H1 (cell line): ENCODE results near the gene ZNF665.

ENCODE experiments used
- ASH2L ChIP-seq: fragments of 200-600, 300-600 bp; sonication (generic); IDR thresholded peaks from one replicate; pipeline ENCODE4 v1.7.1; 2017; ENCODE audit warnings: low read length
- BRCA1 ChIP-seq: IDR thresholded peaks from 2 replicates; pipeline ENCODE4 v1.6.1; 2012; ENCODE audit warnings: low read depth, low read length, improper control_type of control experiment
- CEBPB ChIP-seq: IDR thresholded peaks from 2 replicates; pipeline ENCODE4 v1.6.1; 2012; ENCODE audit warnings: low read depth, low read length
- CREB1 ChIP-seq: IDR thresholded peaks from 2 replicates; pipeline ENCODE4 v1.6.1; 2012; ENCODE audit warnings: inconsistent platforms
- EGR1 ChIP-seq: IDR thresholded peaks from 2 replicates; pipeline ENCODE4 v1.6.1; 2011; ENCODE audit warnings: low read depth, low read length, borderline replicate concordance
- EZH2 ChIP-seq: fragments of 200-600 bp; sonication (generic); IDR thresholded peaks from 2 replicates; pipeline ENCODE4 v1.7.1; 2012; ENCODE audit warnings: low read depth, mild to moderate bottlenecking, moderate library complexity, low read length, inconsistent platforms; ENCODE audit not compliant: severe bottlenecking
- POLR2A ChIP-seq, 2 experiments: IDR thresholded peaks; 1 replicate in 1 of 2; 2 replicates in 1 of 2; pipeline ENCODE4 v1.6.1; 2011; ENCODE audit warnings: low read depth in 2 of 2, low read length in 2 of 2, mild to moderate bottlenecking in 2 of 2; ENCODE audit errors: control extremely low read depth in 1 of 2
- POLR2AphosphoS5 ChIP-seq: IDR thresholded peaks from 2 replicates; pipeline ENCODE4 v1.6.1; 2011; ENCODE audit warnings: low read depth, low read length
- RFX5 ChIP-seq: IDR thresholded peaks from 2 replicates; pipeline ENCODE4 v1.6.1; 2011; ENCODE audit warnings: low read depth, low read length, improper control_type of control experiment, borderline replicate concordance
- SIN3A ChIP-seq, 2 experiments: IDR thresholded peaks in 1 of 2; conservative IDR thresholded peaks in 1 of 2; 2 replicates each; pipeline ENCODE4 v1.6.1; 2011 to 2012; ENCODE audit warnings: low read length in 2 of 2, improper control_type of control experiment in 1 of 2, low read depth in 1 of 2, mild to moderate bottlenecking in 1 of 2
- TAF1 ChIP-seq: IDR thresholded peaks from 2 replicates; pipeline ENCODE4 v1.6.1; 2011; ENCODE audit warnings: mild to moderate bottlenecking, low read depth, low read length
- TCF12 ChIP-seq: IDR thresholded peaks from 2 replicates; pipeline ENCODE4 v1.6.1; 2011; ENCODE audit warnings: low read depth, mild to moderate bottlenecking, low read length
- TF ChIP-seq, protein P1 (sequence below), 3 experiments: IDR thresholded peaks; 1 replicate in 2 of 3; 2 replicates in 1 of 3; pipeline versions ENCODE4 v1.5.1 to v1.6.1; 2011; ENCODE audit warnings: low read length in 3 of 3, mild to moderate bottlenecking in 3 of 3, inconsistent platforms in 2 of 3, low read depth in 1 of 3, moderate library complexity in 1 of 3; ENCODE audit not compliant: insufficient read depth in 1 of 3; ENCODE audit errors: control extremely low read depth in 1 of 3
- TF ChIP-seq, protein P2 (sequence below): IDR thresholded peaks from 2 replicates; pipeline ENCODE4 v1.6.1; 2011; ENCODE audit warnings: low read depth, mild to moderate bottlenecking, low read length; ENCODE audit not compliant: insufficient read depth

DNA sequence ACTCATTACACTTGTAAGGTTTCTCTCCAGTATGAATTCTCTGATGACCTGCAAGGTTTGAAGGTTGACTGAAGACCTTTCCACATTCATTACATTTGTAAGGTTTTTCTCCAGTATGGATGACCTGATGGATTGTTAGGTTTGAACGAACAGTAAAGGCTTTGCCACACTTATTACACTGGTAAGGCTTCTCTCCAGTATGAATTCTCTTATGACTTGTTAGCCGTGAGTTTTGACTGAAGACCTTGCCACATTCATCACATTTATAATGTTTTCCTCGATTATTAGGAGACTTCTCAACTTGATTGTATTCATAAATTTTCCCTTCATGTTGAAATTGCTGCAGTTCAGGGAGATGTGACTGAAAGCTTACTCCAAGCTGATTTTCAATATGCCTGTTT is 27.5 kb downstream of the ZNF665 start:
- TF ChIP-seq, protein P1, sequence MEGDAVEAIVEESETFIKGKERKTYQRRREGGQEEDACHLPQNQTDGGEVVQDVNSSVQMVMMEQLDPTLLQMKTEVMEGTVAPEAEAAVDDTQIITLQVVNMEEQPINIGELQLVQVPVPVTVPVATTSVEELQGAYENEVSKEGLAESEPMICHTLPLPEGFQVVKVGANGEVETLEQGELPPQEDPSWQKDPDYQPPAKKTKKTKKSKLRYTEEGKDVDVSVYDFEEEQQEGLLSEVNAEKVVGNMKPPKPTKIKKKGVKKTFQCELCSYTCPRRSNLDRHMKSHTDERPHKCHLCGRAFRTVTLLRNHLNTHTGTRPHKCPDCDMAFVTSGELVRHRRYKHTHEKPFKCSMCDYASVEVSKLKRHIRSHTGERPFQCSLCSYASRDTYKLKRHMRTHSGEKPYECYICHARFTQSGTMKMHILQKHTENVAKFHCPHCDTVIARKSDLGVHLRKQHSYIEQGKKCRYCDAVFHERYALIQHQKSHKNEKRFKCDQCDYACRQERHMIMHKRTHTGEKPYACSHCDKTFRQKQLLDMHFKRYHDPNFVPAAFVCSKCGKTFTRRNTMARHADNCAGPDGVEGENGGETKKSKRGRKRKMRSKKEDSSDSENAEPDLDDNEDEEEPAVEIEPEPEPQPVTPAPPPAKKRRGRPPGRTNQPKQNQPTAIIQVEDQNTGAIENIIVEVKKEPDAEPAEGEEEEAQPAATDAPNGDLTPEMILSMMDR (IDR thresholded peaks at IDR 0.05; ENCODE audit: control extremely low read depth in 1 of 3, insufficient read depth in 1 of 3, low read depth in 1 of 3, low read length in 3 of 3) = no peak
- TF ChIP-seq, protein P2, sequence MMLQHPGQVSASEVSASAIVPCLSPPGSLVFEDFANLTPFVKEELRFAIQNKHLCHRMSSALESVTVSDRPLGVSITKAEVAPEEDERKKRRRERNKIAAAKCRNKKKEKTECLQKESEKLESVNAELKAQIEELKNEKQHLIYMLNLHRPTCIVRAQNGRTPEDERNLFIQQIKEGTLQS = no peak
- TF ChIP-seq TCF12 = no peak
- TF ChIP-seq RFX5 = no peak
- TF ChIP-seq CEBPB = no peak
- no peak for TF ChIP-seq EGR1
- TF ChIP-seq POLR2A (IDR thresholded peaks at IDR 0.05; ENCODE audit: control extremely low read depth in 1 of 2, low read depth in 2 of 2, low read length in 2 of 2) = no peak
- no peak for TF ChIP-seq SIN3A (conservative IDR thresholded peaks at IDR 0.05 in 1 of 2, IDR thresholded peaks at IDR 0.05 in 1 of 2; ENCODE audit: low read depth in 1 of 2, low read length in 2 of 2)
- no peak for TF ChIP-seq ASH2L
- no peak for TF ChIP-seq TAF1
- TF ChIP-seq BRCA1 = no peak
- TF ChIP-seq POLR2AphosphoS5 = no peak
- TF ChIP-seq EZH2 = no peak
- no peak for TF ChIP-seq CREB1
